HG02763 (cell line): ENCODE data around the gene TFEC.
"Not testable (repeated sequence)": the region's sequence is repeated elsewhere in the genome, so short reads cannot be mapped to it uniquely, and the experiment has no call there.

ENCODE experiments used
- ATAC-seq: cut with Tn5 transposase; IDR thresholded peaks from one replicate; pipeline ENCODE4 v1.9.1; 2021; ENCODE audit warnings: mild to moderate bottlenecking, moderate library complexity; ENCODE audit not compliant: unreplicated experiment

Gene TFEC

GRCh38 chr7:115932880-115933279, 97.7 kb downstream of the TFEC start:
- ATAC-seq, result no peak

DNA sequence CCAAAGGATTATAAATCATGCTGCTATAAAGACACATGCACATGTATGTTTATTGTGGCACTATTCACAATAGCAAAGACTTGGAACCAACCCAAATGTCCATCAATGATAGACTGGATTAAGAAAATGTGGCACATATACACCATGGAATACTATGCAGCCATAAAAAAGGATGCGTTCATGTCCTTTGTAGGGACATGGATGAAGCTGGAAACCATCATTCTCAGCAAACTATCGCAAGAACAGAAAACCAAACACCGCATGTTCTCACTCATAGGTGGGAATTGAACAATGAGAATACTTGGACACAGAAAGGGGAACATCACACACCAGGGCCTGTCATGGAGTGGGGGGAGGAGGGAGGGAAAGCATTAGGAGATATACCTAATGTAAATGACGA, 100.4 kb downstream of the TFEC start:
- not testable (repeated sequence) for ATAC-seq

DNA sequence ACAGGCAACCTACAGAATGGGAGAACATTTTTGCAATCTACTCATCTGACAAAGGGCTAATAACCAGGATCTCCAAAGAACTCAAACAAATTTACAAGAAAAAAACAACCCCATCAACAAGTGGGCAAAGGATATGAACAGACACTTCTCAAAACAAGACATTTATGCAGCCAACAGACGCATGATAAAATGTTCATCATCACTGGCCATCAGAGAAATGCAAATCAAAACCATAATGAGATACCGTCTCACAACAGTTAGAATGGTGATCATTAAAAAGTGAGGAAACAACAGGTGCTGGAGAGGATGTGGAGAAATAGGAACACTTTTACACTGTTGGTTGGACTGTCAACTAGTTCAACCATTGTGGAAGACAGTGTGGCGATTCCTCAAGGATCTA, 100.8 kb downstream of the TFEC start:
- not testable (repeated sequence) for ATAC-seq

- no peak for ATAC-seq
Measured at GRCh38 chr7:115924411-115924810, 106.2 kb downstream of the TFEC start.

- ATAC-seq, result no peak
Measured at GRCh38 chr7:115920367-115920766, 110.2 kb downstream of the TFEC start.

- no peak for ATAC-seq
Measured at GRCh38 chr7:115914951-115915350, 115.6 kb downstream of the TFEC start.

DNA sequence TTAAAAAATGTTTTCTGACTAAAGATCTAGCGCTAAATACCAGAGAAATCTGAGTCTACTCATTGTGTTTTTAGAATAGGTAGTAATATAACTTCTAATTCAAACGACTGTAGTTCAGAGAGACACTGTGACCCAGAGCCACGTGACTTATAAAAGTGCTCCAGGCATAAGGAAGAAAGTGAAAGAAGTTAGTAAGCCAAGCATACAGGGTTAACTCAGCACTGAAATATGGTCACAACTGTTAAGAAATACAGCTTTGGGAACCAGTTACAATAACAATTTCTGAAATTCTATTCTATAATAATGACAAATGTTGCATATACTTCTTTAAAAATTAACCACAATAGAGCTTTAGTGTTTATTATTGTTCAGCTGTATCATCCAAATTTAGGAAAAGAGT, 119.1 kb downstream of the TFEC start:
- no peak for ATAC-seq

- no peak for ATAC-seq
Measured at GRCh38 chr7:115910541-115911164, 119.9 kb downstream of the TFEC start.

DNA sequence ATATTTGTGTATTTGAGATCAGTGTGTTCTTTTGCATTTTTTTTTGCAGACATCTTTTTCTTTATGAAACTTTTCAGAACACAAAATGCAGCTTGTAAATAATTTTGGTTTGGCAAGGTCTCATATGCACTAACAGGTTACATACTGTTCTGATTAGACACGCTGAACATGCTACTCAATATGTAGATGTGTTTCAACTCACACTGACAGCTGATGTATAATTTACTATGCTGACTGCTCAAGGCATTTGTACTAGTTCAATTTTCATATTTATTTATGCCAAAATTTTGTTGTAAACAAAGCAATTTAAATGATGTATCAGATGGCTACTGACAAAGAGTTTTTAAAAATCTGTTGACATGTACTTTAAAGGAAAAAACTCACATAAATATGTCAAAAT, 123.8 kb downstream of the TFEC start:
- ATAC-seq, result no peak

DNA sequence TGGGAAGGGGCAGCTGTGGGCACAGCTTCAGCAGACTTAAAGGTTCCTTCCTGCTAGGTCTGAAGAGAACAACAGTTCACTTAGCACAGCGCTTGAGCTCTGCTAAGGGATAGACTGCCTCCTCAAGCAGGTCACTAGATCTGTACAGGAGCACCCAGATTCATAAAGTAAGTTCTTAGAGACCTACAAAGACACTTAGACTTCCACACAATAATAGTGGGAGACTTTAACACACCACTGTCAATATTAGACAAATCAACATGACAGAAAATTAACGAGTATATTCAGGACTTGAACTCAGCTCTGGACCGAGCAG, 140.9 kb downstream of the TFEC start:
- no peak for ATAC-seq

DNA sequence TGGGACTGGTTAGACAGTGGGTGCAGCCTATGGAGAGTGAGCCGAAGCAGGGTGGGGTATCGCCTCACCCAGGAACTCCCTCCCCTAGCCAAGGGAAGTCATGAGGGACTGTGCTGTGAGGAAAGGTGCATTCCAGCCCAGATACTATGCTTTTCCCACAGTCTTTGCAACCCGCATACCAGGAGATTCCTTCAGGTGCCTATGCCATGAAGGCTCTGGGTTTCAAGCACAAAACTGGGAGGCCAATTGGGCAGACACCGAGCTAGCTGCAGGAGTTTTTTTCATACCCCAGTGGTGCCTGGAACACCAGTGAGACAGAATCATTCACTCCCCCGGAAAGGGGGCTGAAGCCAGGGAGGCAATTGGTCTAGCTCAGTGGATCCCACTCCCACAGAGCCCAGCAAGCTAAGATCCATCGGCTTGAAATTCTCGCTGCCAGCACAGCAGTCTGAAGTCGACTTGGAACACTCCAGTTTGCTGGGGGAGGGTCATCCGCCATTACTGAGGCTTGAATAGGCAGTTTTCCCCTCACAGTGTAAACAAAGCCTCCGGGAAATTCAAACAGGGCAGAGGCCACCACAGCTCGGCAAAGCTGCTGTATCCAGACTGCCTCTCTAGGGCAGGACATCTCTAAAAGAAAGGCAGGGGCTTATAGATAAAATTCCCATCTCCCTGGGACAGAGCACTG, 141.4 kb downstream of the TFEC start:
- no peak for ATAC-seq

GRCh38 chr7:115885550-115885949, 145.0 kb downstream of the TFEC start:
- ATAC-seq, result no peak
